ENCODE results near the gene ABLIM2.

ABLIM2 gene

GRCh38 chr4:8155660-8156421 lies 2.8 kb downstream of the ABLIM2 start:
- DNase-seq (ENCODE audit: insufficient read length, low spot score) (no peak), FAIRE-seq (no peak)
- no peak for TF ChIP-seq CTCF (IDR thresholded peaks at IDR 0.05; ENCODE audit: insufficient read depth, missing control alignments)

GRCh38 chr4:8155048-8155447 lies 3.6 kb downstream of the ABLIM2 start:
- FAIRE-seq (no peak), DNase-seq (ENCODE audit: insufficient read length, low spot score) (no peak)
- no peak for TF ChIP-seq CTCF (IDR thresholded peaks at IDR 0.05; ENCODE audit: insufficient read depth, missing control alignments)

- no peak for FAIRE-seq
- no peak for TF ChIP-seq CTCF (IDR thresholded peaks at IDR 0.05; ENCODE audit: insufficient read depth, missing control alignments)
- DNase-seq (ENCODE audit: insufficient read length, low spot score), result no peak
Measured at GRCh38 chr4:8153441-8153840, 5.2 kb downstream of the ABLIM2 start.

GRCh38 chr4:8152865-8153257 lies 5.8 kb downstream of the ABLIM2 start:
- DNase-seq (ENCODE audit: insufficient read length, low spot score) (no peak), FAIRE-seq (no peak)

GRCh38 chr4:8152090-8152864 lies 6.3 kb downstream of the ABLIM2 start:
- DNase-seq (ENCODE audit: insufficient read length, low spot score) (no peak), FAIRE-seq (no peak)
- no peak for TF ChIP-seq CTCF (IDR thresholded peaks at IDR 0.05; ENCODE audit: insufficient read depth, missing control alignments)

More at GRCh38 chr4:8152865-8153257, 5.8 kb downstream of the ABLIM2 start:
- no peak for TF ChIP-seq CTCF (IDR thresholded peaks at IDR 0.05; ENCODE audit: insufficient read depth, missing control alignments)

- FAIRE-seq (no peak), DNase-seq (ENCODE audit: insufficient read length, low spot score) (no peak)
- no peak for TF ChIP-seq CTCF (IDR thresholded peaks at IDR 0.05; ENCODE audit: insufficient read depth, missing control alignments)
Measured at GRCh38 chr4:8151165-8151650, 7.4 kb downstream of the ABLIM2 start.

Data from D721Med (cell line).